Hippocampal formation (tissue), 2 donors: ENCODE results near the gene SSTR4.

ENCODE experiments used
- DNase-seq, 2 donors: peaks; one replicate each; lab custom pipeline; 2025; lab: John Stamatoyannopoulos, UW

Gene SSTR4

DNA sequence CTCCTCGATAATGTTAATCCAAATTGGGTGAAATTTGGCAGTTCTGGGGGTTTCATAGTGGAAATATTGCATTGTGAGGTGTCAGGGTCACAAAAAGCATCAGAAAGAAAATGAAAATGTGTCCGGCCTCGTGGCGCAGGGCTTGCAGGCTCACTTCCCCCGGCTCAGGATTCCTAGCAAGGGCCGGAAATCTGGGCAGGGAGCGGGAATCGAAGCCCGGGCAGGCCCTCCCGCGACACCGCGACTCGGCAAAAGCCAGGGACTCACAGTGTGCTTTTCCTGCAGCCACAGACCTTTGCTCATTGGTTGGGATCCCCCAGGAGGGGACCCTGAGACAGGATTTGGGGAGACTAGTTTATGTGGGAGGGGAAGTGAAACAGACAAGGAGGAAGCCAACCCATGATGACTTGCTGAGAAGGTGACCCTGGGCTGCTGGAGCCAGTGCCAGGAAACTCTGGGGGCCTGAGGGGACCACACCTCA, 51.9 kb downstream of the SSTR4 start:
- DNase-seq = no peak

DNA sequence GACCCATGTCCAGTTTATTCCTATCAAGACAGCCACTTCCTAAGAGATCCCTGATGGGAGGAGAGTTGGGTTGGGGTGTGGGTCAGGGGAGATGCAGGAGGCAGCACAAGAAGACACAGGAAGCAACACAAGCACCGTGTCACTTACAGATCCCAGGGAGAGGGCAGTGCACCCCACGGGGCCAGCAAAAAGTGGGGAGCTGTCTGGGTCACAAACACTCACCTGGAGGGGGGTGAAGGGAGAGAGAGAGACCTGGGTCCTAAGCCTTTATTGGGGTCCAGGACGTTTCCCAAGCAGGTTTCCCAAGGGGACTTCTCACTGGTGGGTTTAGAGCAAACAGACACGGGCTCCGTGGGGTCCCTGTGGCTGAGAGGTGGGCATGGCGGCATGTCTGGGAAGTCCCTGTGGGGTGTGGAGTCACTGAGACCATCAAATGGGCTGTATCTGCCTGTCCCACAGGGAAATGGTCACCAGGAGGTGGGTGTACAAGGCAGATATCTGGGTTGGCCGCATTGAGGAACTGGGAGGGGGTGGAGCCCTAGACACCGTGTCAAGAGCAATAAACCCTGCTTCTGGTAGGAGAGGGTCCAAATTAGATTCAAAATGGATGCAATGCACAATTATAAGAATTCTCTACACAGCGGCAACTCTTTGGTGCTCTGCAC, 52.6 kb downstream of the SSTR4 start:
- DNase-seq = no peak
